Ascending aorta (tissue), 2 donors: Measurements from ENCODE around the gene KRT32. TPM values are rescaled to one million over a fixed set of nuclear protein-coding genes. Genes with fewer than 3 reads are reported as not detected.

ENCODE experiments used
- DNase-seq, 2 donors: peaks; one replicate each; pipeline ENCODE4 v3.0.0-alpha.2; 2019; ENCODE audit warnings: low spot score in 2 of 2
- H3K27ac ChIP-seq, 2 donors: fragments of 200-600 bp; sonication (generic); one replicate each; pipeline ENCODE4 v1.5.1; 2016 to 2017; ENCODE audit warnings: mild to moderate bottlenecking in 1 of 2
- H3K27me3 ChIP-seq: fragments of 200-600 bp; sonication (generic); one replicate; pipeline ENCODE4 v1.5.1; 2017
- H3K36me3 ChIP-seq, 2 donors: fragments of 200-600 bp; sonication (generic); one replicate each; pipeline ENCODE4 v1.5.1; 2016
- H3K4me1 ChIP-seq, 2 donors: fragments of 200-600 bp; sonication (generic); one replicate each; pipeline ENCODE4 v1.5.1; 2016 to 2017; ENCODE audit warnings: mild to moderate bottlenecking in 1 of 2
- H3K4me3 ChIP-seq, 2 donors: fragments of 200-600 bp; sonication (generic); one replicate each; pipeline ENCODE4 v1.5.1; 2016 to 2017; ENCODE audit warnings: mild to moderate bottlenecking in 1 of 2
- H3K9me3 ChIP-seq, 2 donors: fragments of 200-600 bp; sonication (generic); one replicate each; pipeline ENCODE4 v1.5.1; 2016
- intact Hi-C: fragments of 100-400 bp; cut with DNase I; formaldehyde crosslinking; loops from one replicate; pipeline ENCODE4 v1.15.1; 2023
- total RNA-seq: library from RNA; depleted of rRNA; stranded (reverse); fragments of >200 nt; gene quantifications from one replicate; pipeline ENCODE4 v1.1.0, GENCODE V29; 2016
- TF ChIP-seq, protein P1 (sequence below), 3 experiments: fragments of 200-600 bp in 2 of 3; fragments of 450-650 bp in 1 of 3; sonication (generic) in 2 of 3; IDR thresholded peaks; one replicate each; pipeline ENCODE4 v1.5.1; 2016 to 2019; ENCODE audit warnings: antibody characterized with exemption in 3 of 3, mild to moderate bottlenecking in 1 of 3, moderate library complexity in 1 of 3

The KRT32 gene
- total RNA-seq, 1 donor from 2014 or later = not detected

GRCh38 chr17:41467561-41467960, 375 bp upstream of the KRT32 start:
- H3K36me3 ChIP-seq = no peaks in the 10 kb centered on the region
- H3K9me3 ChIP-seq = no peaks in the 10 kb centered on the region
- H3K4me3 ChIP-seq = no peak overlapping the region
- no peak overlapping the region for H3K27ac ChIP-seq
- TF ChIP-seq, protein P1, sequence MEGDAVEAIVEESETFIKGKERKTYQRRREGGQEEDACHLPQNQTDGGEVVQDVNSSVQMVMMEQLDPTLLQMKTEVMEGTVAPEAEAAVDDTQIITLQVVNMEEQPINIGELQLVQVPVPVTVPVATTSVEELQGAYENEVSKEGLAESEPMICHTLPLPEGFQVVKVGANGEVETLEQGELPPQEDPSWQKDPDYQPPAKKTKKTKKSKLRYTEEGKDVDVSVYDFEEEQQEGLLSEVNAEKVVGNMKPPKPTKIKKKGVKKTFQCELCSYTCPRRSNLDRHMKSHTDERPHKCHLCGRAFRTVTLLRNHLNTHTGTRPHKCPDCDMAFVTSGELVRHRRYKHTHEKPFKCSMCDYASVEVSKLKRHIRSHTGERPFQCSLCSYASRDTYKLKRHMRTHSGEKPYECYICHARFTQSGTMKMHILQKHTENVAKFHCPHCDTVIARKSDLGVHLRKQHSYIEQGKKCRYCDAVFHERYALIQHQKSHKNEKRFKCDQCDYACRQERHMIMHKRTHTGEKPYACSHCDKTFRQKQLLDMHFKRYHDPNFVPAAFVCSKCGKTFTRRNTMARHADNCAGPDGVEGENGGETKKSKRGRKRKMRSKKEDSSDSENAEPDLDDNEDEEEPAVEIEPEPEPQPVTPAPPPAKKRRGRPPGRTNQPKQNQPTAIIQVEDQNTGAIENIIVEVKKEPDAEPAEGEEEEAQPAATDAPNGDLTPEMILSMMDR (IDR thresholded peaks at IDR 0.05) = no peak
- DNase-seq = no peak
- no peaks in the 10 kb centered on the region for H3K4me1 ChIP-seq
- intact Hi-C loops = no loop called here
- no peaks in the 10 kb centered on the region for H3K27me3 ChIP-seq

DNA sequence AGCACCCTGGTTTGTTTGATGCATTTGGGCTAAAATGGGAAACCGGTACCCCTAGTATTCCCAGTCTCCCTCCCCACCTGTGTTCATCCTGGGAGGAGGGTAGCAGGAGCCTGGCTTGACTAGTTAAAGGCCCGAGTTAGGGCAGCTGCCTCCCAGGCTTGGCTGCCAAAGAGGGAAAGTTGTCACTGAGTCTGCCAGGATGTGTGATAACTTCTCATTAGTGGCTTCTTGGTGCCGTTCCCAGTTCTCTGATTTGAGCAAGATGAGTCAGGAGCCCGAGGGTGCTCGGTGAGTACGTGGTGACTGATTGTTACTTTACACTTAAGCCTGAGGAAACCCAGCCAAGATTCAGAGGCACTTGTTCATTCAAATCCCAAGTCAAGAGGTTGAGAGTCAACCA, 2.5 kb downstream of the KRT32 start:
- Histone ChIP-seq H3K27me3 (no peaks in the 10 kb centered on the region), H3K4me3 (no peak overlapping the region), H3K36me3 (no peaks in the 10 kb centered on the region), H3K4me1 (no peaks in the 10 kb centered on the region), H3K27ac (no peak overlapping the region), H3K9me3 (no peaks in the 10 kb centered on the region)
- no peak for DNase-seq
- intact Hi-C loops = no loop called here
- TF ChIP-seq, protein P1 (IDR thresholded peaks at IDR 0.05) = no peak

- intact Hi-C loops = no loop called here
- H3K4me1 ChIP-seq = no peaks in the 10 kb centered on the region
- no peak for DNase-seq
- no peak overlapping the region for H3K4me3 ChIP-seq
- no peaks in the 10 kb centered on the region for H3K9me3 ChIP-seq
- TF ChIP-seq, protein P1 (IDR thresholded peaks at IDR 0.05) = no peak
- no peaks in the 10 kb centered on the region for H3K36me3 ChIP-seq
- H3K27ac ChIP-seq = no peak overlapping the region
- no peaks in the 10 kb centered on the region for H3K27me3 ChIP-seq
Observed at GRCh38 chr17:41464173-41464572, 3.0 kb downstream of the KRT32 start.

DNA sequence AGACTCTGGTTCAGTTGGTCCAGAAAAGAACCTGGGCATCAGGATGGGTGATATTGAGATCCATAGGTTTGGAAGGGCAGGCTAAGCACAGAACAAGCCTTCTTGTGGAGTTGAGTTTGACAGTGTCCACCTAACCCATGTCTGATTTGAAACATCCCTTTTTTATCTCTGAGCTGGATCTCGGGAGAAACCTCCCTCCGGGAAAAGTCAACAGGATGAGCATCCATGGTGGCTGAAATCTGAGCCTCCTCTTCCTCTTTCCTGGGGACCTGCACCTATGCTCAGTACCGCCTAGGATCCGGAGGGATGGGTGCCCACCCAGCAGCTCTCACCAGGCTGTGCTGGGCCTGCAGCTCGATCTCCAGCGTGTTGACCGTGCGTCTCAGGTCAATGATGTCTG, 3.4 kb downstream of the KRT32 start:
- intact Hi-C loops = no loop called here
- no peak for DNase-seq
- Histone ChIP-seq H3K9me3 (no peaks in the 10 kb centered on the region), H3K27ac (no peak overlapping the region), H3K27me3 (no peaks in the 10 kb centered on the region), H3K4me3 (no peak overlapping the region), H3K4me1 (no peaks in the 10 kb centered on the region), H3K36me3 (no peaks in the 10 kb centered on the region)
- TF ChIP-seq, protein P1 (IDR thresholded peaks at IDR 0.05) = no peak

DNA sequence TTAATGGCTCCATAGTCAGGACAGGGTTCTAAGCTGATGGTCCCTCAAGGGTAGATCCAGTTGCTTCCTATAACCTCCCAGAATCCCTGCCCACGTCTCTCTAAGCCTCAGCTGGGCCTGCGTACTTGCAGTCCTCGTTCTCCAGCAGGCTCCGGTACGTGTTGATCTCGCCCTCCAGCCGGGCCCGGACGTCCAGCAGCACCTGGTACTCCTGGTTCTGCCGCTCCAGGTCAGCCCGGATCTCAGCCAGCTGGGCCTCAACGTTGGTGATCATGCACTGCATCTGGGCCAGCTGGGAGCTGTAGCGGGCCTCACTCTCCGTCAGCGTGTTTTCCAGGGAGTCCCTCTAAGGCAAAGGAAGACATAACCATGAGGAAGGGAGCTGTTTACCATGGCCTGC, 4.5 kb downstream of the KRT32 start:
- Histone ChIP-seq H3K36me3 (no peaks in the 10 kb centered on the region), H3K9me3 (no peaks in the 10 kb centered on the region), H3K27me3 (no peaks in the 10 kb centered on the region), H3K27ac (no peak overlapping the region), H3K4me1 (no peaks in the 10 kb centered on the region), H3K4me3 (no peak overlapping the region)
- no peak for DNase-seq
- intact Hi-C loops = no loop called here
- TF ChIP-seq, protein P1 (IDR thresholded peaks at IDR 0.05) = no peak

DNA sequence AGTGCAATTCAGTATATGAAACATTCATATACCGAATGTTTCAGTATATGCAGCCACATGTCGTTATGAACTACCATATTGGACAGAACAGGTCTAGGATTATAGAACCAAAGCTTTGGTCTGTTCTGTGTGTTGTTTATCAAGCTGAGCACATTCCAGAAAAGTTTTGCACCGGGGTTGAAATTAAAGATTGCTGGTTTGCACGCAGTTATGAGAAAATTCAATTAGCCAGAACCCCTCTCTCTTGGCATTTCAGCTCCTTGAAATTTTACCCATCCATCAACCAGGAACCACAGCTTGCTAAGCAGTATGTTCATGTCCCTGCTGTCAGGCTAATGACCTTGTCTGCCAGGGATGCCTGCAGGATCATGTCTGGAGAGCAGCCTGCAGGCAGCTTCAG, 9.5 kb downstream of the KRT32 start:
- Histone ChIP-seq H3K9me3 (no peaks in the 10 kb centered on the region), H3K27ac (no peak overlapping the region), H3K4me1 (no peaks in the 10 kb centered on the region), H3K36me3 (no peaks in the 10 kb centered on the region), H3K27me3 (no peaks in the 10 kb centered on the region), H3K4me3 (no peak overlapping the region)
- intact Hi-C loops = no loop called here
- no peak for DNase-seq
- TF ChIP-seq, protein P1 (IDR thresholded peaks at IDR 0.05) = no peak
